ENCODE data around the gene RIMKLB.

RIMKLB gene

GRCh38 chr12:8697476-8698131, at the start of gene RIMKLB:
RIMKLB (plus strand) TSS chr12:8697991; CDS start chr12:8713867, 15,876 bp downstream.
- DNase-seq = peak; percentile 62

- peak; percentile 69 for DNase-seq
Observed at GRCh38 chr12:8648576-8649205, 49.1 kb upstream of the RIMKLB start.

- no peak for DNase-seq
Observed at GRCh38 chr12:8655421-8655820, 42.4 kb upstream of the RIMKLB start.

- no peak for DNase-seq
Observed at GRCh38 chr12:8658346-8658745, 39.4 kb upstream of the RIMKLB start.

- DNase-seq = no peak
Observed at GRCh38 chr12:8661016-8661415, 36.8 kb upstream of the RIMKLB start.

GRCh38 chr12:8661751-8662150, 36.0 kb upstream of the RIMKLB start:
- DNase-seq = no peak

GRCh38 chr12:8662593-8662992, 35.2 kb upstream of the RIMKLB start, which contains the start of gene MFAP5:
MFAP5 (minus strand) TSS chr12:8662826; CDS start chr12:8662104, 722 bp downstream.
- no peak for DNase-seq

- no peak for DNase-seq
Observed at GRCh38 chr12:8664228-8664913, 33.4 kb upstream of the RIMKLB start.

- no peak for DNase-seq
Observed at GRCh38 chr12:8665759-8666158, 32.0 kb upstream of the RIMKLB start.

- no peak for DNase-seq
Observed at GRCh38 chr12:8667270-8667669, 30.5 kb upstream of the RIMKLB start.

- no peak for DNase-seq
Observed at GRCh38 chr12:8668441-8668840, 29.4 kb upstream of the RIMKLB start.

GRCh38 chr12:8672381-8672780, 25.4 kb upstream of the RIMKLB start:
- no peak for DNase-seq

- no peak for DNase-seq
Observed at GRCh38 chr12:8675591-8676036, 22.2 kb upstream of the RIMKLB start.

GRCh38 chr12:8676651-8677050, 21.1 kb upstream of the RIMKLB start:
- no peak for DNase-seq

- DNase-seq = no peak
Observed at GRCh38 chr12:8677362-8677761, 20.4 kb upstream of the RIMKLB start.

GRCh38 chr12:8678661-8679111, 19.1 kb upstream of the RIMKLB start:
- no peak for DNase-seq

GRCh38 chr12:8680533-8680932, 17.3 kb upstream of the RIMKLB start:
- no peak for DNase-seq

- no peak for DNase-seq
Observed at GRCh38 chr12:8681129-8681884, 16.5 kb upstream of the RIMKLB start.

- no peak for DNase-seq
Observed at GRCh38 chr12:8685051-8685450, 12.7 kb upstream of the RIMKLB start.

- DNase-seq = no peak
Observed at GRCh38 chr12:8687846-8688601, 9.8 kb upstream of the RIMKLB start.

- no peak for DNase-seq
Observed at GRCh38 chr12:8689681-8690080, 8.1 kb upstream of the RIMKLB start.

- DNase-seq = no peak
Observed at GRCh38 chr12:8692573-8692972, 5.2 kb upstream of the RIMKLB start.

Measured in activated CD4-positive, CD25-positive, alpha-beta regulatory T cell treated with anti-CD3 and anti-CD28 coated beads, Interleukin-2, amount 50 U/mL, for 72 hours (primary cell).